ENCODE data around the gene UMODL1. TPM values are rescaled to one million over a fixed set of nuclear protein-coding genes. Genes with fewer than 3 reads are reported as not detected.

UMODL1 gene
- total RNA-seq, 1 experiment from 2014 or later, result not detected

- H3K4me2 ChIP-seq (ENCODE audit: insufficient read depth, insufficient read length, low read length), result no peak overlapping the region
Measured at GRCh38 chr21:42039911-42040351, 31.2 kb upstream of the UMODL1 start.

More at GRCh38 chr21:42039911-42040351, 31.2 kb upstream of the UMODL1 start:
- Histone ChIP-seq H2BK15ac (ENCODE audit: low read depth, low read length) (no peak overlapping the region), H4K5ac (ENCODE audit: insufficient read length, low read depth, low read length) (no peak overlapping the region), H3K18ac (ENCODE audit: insufficient read length, low read depth, low read length) (no peak overlapping the region), H3K79me2 (ENCODE audit: insufficient read depth, low read length) (no peaks in the 10 kb centered on the region), H3K56ac (ENCODE audit: insufficient read length, low read depth, low read length) (no peak overlapping the region), H3K4me1 (ENCODE audit: insufficient read depth, low read length) (no peaks in the 10 kb centered on the region), H3T11ph (ENCODE audit: low read length) (no peak overlapping the region), H3K79me1 (ENCODE audit: insufficient read depth, low read depth, low read length, poor library complexity, severe bottlenecking) (no peaks in the 10 kb centered on the region), H2BK20ac (ENCODE audit: low read depth, low read length, poor library complexity, severe bottlenecking) (no peak overlapping the region), H3K14ac (ENCODE audit: insufficient read depth, low read length) (no peak overlapping the region), H2BK5ac (ENCODE audit: insufficient read length, low read length) (no peak overlapping the region), H3K23ac (ENCODE audit: insufficient read length, low read depth, low read length) (no peak overlapping the region), H3K27ac (ENCODE audit: insufficient read length, low read depth, low read length) (no peak overlapping the region), H2AK5ac (ENCODE audit: insufficient read length, low read length) (no peak overlapping the region), H2BK120ac (ENCODE audit: low read depth, low read length, poor library complexity, severe bottlenecking) (no peak overlapping the region), H3K4ac (ENCODE audit: low read depth, low read length) (no peak overlapping the region), H4K91ac (ENCODE audit: insufficient read length, low read depth, low read length) (no peak overlapping the region), H3K9me3 (ENCODE audit: control insufficient read depth, low read depth, low read length) (no peaks in the 10 kb centered on the region), H2AFZ (ENCODE audit: low read length) (no peak overlapping the region), H4K8ac (replicated peaks; ENCODE audit: insufficient read length, low read depth, low read length) (no peak overlapping the region), H3K9ac (ENCODE audit: extremely low read depth, insufficient read length, low read length) (no peak overlapping the region), H3K27me3 (ENCODE audit: insufficient read depth, low read length) (no peaks in the 10 kb centered on the region), H4K20me1 (ENCODE audit: control insufficient read depth, insufficient read depth, insufficient read length) (no peaks in the 10 kb centered on the region), H3K23me2 (ENCODE audit: insufficient read length, low read depth, low read length, poor library complexity, severe bottlenecking) (no peaks in the 10 kb centered on the region), H2BK12ac (ENCODE audit: insufficient read length, low read depth, low read length) (no peak overlapping the region)
- H3K9me3 Mint-ChIP-seq, result peaks cover 0 to 4% of the 10 kb centered on the region in 2 experiments; a peak in 2 of 5 replicates
- no peak overlapping the region for H3K27ac Mint-ChIP-seq
- WGBS (ENCODE audit: extremely low coverage, insufficient read length, low lambda C conversion rate), result no CpG with 5 or more reads among the region's 12 CpGs
- TF ChIP-seq, protein P1, sequence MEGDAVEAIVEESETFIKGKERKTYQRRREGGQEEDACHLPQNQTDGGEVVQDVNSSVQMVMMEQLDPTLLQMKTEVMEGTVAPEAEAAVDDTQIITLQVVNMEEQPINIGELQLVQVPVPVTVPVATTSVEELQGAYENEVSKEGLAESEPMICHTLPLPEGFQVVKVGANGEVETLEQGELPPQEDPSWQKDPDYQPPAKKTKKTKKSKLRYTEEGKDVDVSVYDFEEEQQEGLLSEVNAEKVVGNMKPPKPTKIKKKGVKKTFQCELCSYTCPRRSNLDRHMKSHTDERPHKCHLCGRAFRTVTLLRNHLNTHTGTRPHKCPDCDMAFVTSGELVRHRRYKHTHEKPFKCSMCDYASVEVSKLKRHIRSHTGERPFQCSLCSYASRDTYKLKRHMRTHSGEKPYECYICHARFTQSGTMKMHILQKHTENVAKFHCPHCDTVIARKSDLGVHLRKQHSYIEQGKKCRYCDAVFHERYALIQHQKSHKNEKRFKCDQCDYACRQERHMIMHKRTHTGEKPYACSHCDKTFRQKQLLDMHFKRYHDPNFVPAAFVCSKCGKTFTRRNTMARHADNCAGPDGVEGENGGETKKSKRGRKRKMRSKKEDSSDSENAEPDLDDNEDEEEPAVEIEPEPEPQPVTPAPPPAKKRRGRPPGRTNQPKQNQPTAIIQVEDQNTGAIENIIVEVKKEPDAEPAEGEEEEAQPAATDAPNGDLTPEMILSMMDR (conservative IDR thresholded peaks at IDR 0.05), result no peak
- H3K27me3 Mint-ChIP-seq (ENCODE audit: low read depth), result peaks cover 17% of the 10 kb centered on the region
- H3K36me3 Mint-ChIP-seq (ENCODE audit: insufficient read depth in 1 of 3, low read depth in 3 of 3), result no peaks in the 10 kb centered on the region; a peak in 1 of 7 replicates
- H3K4me1 Mint-ChIP-seq, result peaks cover 10 to 14% of the 10 kb centered on the region in 2 experiments
- no peak overlapping the region; a peak in 1 of 5 replicates for H3K4me3 Mint-ChIP-seq
- no peak for DNase-seq
